H1 (cell line): ENCODE results near the gene AGER.

Experiments
- CREB1 ChIP-seq: IDR thresholded peaks from 2 replicates; pipeline ENCODE4 v1.6.1; 2012; ENCODE audit warnings: inconsistent platforms
- EGR1 ChIP-seq: IDR thresholded peaks from 2 replicates; pipeline ENCODE4 v1.6.1; 2011; ENCODE audit warnings: low read depth, low read length, borderline replicate concordance
- HDAC6 ChIP-seq: IDR thresholded peaks from one replicate; pipeline ENCODE4 v1.7.1; 2012; ENCODE audit warnings: low read depth, mild to moderate bottlenecking, inconsistent platforms, low read length, moderate library complexity
- JUN ChIP-seq: IDR thresholded peaks from 2 replicates; pipeline ENCODE4 v1.6.1; 2011; ENCODE audit warnings: low read depth, mild to moderate bottlenecking, improper control_type of control experiment, low read length
- RBBP5 ChIP-seq: IDR thresholded peaks from 2 replicates; pipeline ENCODE4 v1.7.1; 2012; ENCODE audit warnings: low read depth, mild to moderate bottlenecking, inconsistent platforms, low read length, moderate library complexity, borderline replicate concordance
- TAF1 ChIP-seq: IDR thresholded peaks from 2 replicates; pipeline ENCODE4 v1.6.1; 2011; ENCODE audit warnings: mild to moderate bottlenecking, low read depth, low read length
- TF ChIP-seq, protein P1 (sequence below), 3 experiments: IDR thresholded peaks; 1 replicate in 2 of 3; 2 replicates in 1 of 3; pipeline versions ENCODE4 v1.5.1 to v1.6.1; 2011; ENCODE audit warnings: low read length in 3 of 3, mild to moderate bottlenecking in 3 of 3, inconsistent platforms in 2 of 3, low read depth in 1 of 3, moderate library complexity in 1 of 3; ENCODE audit not compliant: insufficient read depth in 1 of 3; ENCODE audit errors: control extremely low read depth in 1 of 3

DNA sequence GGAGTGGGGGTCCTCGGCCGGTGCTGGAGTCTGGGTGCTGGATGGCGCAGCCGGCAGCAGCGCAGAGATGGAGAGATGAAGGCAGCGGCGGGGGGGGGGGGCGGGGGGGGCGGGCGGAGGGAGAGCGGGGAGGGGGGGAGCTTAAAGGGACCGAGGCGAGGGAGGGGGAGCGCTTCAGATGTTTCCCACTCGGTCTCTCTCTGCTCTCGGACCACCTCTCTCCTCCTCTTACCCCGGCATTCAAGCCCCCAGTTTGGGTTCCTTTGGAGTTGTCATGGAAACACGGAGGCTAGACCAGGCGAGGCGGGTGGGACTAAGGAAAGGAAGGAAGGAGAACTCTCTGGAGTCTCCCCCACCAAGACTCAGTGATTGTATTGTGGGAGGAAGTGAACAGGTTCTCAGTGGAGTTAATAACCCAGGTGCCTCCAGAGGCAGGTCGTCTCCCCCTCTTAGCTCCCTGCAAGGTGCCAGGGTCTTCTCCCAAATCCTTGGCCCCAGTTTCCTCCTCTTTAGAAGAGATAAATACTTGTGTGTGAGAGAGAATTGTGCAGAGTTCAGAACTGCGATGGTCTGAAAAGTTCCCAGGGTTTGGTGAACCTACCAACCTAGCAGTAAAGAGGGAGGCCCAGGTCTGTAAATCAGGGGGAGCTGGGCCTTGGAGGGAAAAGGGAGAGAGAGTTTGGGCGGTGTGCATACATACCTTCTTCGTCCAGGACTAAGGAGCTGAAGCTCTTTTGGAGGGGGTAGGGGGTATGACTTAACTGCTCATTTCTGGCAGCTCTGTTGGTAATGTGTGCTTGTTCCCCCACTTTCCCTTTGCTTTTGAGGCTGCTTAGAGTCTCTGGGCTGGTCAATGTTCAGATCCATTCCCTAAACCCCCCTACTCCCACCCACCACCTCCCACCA is 31.9 kb downstream of the AGER start, which contains the start of gene PRRT1:
- no peak for TF ChIP-seq TAF1
- TF ChIP-seq, protein P1, sequence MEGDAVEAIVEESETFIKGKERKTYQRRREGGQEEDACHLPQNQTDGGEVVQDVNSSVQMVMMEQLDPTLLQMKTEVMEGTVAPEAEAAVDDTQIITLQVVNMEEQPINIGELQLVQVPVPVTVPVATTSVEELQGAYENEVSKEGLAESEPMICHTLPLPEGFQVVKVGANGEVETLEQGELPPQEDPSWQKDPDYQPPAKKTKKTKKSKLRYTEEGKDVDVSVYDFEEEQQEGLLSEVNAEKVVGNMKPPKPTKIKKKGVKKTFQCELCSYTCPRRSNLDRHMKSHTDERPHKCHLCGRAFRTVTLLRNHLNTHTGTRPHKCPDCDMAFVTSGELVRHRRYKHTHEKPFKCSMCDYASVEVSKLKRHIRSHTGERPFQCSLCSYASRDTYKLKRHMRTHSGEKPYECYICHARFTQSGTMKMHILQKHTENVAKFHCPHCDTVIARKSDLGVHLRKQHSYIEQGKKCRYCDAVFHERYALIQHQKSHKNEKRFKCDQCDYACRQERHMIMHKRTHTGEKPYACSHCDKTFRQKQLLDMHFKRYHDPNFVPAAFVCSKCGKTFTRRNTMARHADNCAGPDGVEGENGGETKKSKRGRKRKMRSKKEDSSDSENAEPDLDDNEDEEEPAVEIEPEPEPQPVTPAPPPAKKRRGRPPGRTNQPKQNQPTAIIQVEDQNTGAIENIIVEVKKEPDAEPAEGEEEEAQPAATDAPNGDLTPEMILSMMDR (IDR thresholded peaks at IDR 0.05; ENCODE audit: control extremely low read depth in 1 of 3, insufficient read depth in 1 of 3, low read depth in 1 of 3, low read length in 3 of 3), result no peak
- TF ChIP-seq RBBP5, result no peak
- no peak for TF ChIP-seq JUN
- TF ChIP-seq EGR1, result no peak
- no peak for TF ChIP-seq CREB1
- no peak for TF ChIP-seq HDAC6
